ENCODE data around the gene EHD4. TPM values are rescaled to one million over a fixed set of nuclear protein-coding genes. Genes with fewer than 3 reads are reported as not detected.

EHD4 gene
- total RNA-seq, 2 donors from 2014 or later: 13.8 to 16.9 TPM

GRCh38 chr15:41987246-41987924 lies 15.0 kb upstream of the EHD4 start:
- no peaks in the 10 kb centered on the region for H3K36me3 ChIP-seq (replicated peaks in 1 of 2; ENCODE audit: insufficient read depth in 1 of 2, low read depth in 2 of 2)
- no peak for ATAC-seq
- H3K4me1 ChIP-seq: no peaks in the 10 kb centered on the region
- intact Hi-C loops (cut with DNase I): no loop called here
- 83% methylated on average over 13 to 15 of the region's 17 CpGs for WGBS, 2 donors
- DNase-seq: no peak
- no peak overlapping the region for H3K4me3 ChIP-seq
- no peak for TF ChIP-seq CTCF (IDR thresholded peaks at IDR 0.05)
- TF ChIP-seq POLR2A (IDR thresholded peaks at IDR 0.05): no peak
- no peak overlapping the region for H3K27ac ChIP-seq
- H3K27me3 ChIP-seq: no peaks in the 10 kb centered on the region
- no peaks in the 10 kb centered on the region for H3K9me3 ChIP-seq

DNA sequence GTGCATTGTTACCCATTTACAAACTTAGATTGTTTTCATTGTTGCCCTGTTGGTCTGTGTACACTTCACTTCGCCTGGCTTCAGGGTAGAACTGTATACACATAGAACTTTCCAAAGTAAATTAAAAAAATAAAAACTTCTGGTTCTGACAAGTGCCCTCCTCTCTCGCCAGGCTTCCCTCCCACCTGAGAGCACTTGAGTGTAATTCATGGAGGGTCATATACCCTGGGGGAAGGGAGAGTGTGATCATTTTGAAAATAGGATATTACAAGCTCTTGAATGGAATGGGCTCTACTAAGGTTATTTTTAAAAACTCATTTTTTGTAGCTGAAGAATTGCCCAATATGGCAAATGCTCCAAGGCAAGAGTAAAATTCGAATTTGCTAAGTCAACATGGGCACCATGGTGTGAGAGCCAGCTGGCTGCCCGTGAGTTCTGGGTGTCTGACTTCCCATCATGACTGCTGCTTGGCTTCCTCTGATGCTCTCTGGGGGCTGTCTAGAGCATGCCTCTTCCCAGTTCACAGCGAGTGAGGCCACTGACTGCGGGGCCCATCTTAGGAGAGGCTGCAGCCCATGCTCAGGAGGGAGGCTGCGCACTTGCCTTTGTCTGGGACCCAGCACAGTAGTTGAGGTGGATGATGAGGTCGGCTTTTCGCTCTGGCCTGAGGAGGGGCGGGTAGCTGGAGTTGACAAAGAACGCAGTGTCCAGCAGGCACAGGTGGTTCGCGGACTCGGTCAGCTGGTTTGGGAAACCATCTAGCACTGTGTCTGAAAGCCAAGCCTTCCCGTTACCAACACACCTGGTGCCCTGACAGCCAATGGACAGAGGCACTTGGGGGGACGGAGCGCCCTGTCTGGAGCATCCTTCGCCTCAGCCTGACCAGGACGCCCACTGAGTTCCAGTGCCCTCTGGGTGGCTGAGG lies 13.1 kb upstream of the EHD4 start:
- H3K4me3 ChIP-seq: no peak overlapping the region
- DNase-seq (no peak), ATAC-seq (no peak)
- no peaks in the 10 kb centered on the region for H3K36me3 ChIP-seq (replicated peaks in 1 of 2; ENCODE audit: insufficient read depth in 1 of 2, low read depth in 2 of 2)
- intact Hi-C loops (cut with DNase I): no loop called here
- peaks cover 3% of the 10 kb centered on the region for H3K4me1 ChIP-seq
- TF ChIP-seq CTCF (IDR thresholded peaks at IDR 0.05) (no peak), POLR2A (IDR thresholded peaks at IDR 0.05) (no peak)
- no peak overlapping the region for H3K27ac ChIP-seq
- no peaks in the 10 kb centered on the region for H3K9me3 ChIP-seq
- no peaks in the 10 kb centered on the region for H3K27me3 ChIP-seq
- 76 to 82% methylated on average over 9 to 19 of the region's 19 CpGs for WGBS, 2 donors

GRCh38 chr15:41984622-41985021 lies 12.3 kb upstream of the EHD4 start:
- ATAC-seq: no peak
- no peak for TF ChIP-seq POLR2A (IDR thresholded peaks at IDR 0.05)
- no peak for TF ChIP-seq CTCF (IDR thresholded peaks at IDR 0.05)
- H3K27ac ChIP-seq: no peak overlapping the region
- H3K27me3 ChIP-seq: no peaks in the 10 kb centered on the region
- no peak overlapping the region for H3K4me3 ChIP-seq
- H3K4me1 ChIP-seq: peaks cover 12% of the 10 kb centered on the region
- DNase-seq: no peak
- WGBS, 2 donors: 88 to 94% methylated on average over 5 of the region's 5 CpGs
- no peaks in the 10 kb centered on the region for H3K9me3 ChIP-seq
- H3K36me3 ChIP-seq (replicated peaks in 1 of 2; ENCODE audit: insufficient read depth in 1 of 2, low read depth in 2 of 2): no peaks in the 10 kb centered on the region
- intact Hi-C loops (cut with DNase I): no loop called here

GRCh38 chr15:41983621-41984571 lies 11.5 kb upstream of the EHD4 start:
- Histone ChIP-seq H3K4me3 (no peak overlapping the region), H3K27ac (no peak overlapping the region), H3K27me3 (no peaks in the 10 kb centered on the region), H3K36me3 (replicated peaks in 1 of 2; ENCODE audit: insufficient read depth in 1 of 2, low read depth in 2 of 2) (no peaks in the 10 kb centered on the region), H3K4me1 (peaks cover 13% of the 10 kb centered on the region), H3K9me3 (no peaks in the 10 kb centered on the region)
- ATAC-seq: no peak
- 89 to 92% methylated on average over 16 to 17 of the region's 17 CpGs for WGBS, 2 donors
- DNase-seq: no peak
- no peak for TF ChIP-seq CTCF (IDR thresholded peaks at IDR 0.05)
- TF ChIP-seq POLR2A (IDR thresholded peaks at IDR 0.05): no peak
- intact Hi-C loops (cut with DNase I): no loop called here

Data from body of pancreas (tissue), 4 donors.